HL-60 (cell line): ENCODE data around the gene CYREN.

Source experiments
- DNase-seq, 2 experiments: peaks; one replicate each; pipeline ENCODE4 v3.0.0-alpha.2; 2010 to 2020; ENCODE audit warnings: low read depth in 1 of 2, low spot score in 1 of 2
- H3K27ac ChIP-seq: fragments of 250-450 bp; sonication (Bioruptor Pico); replicated peaks from 2 replicates; pipeline ENCODE4 v1.5.1; 2020; ENCODE audit warnings: mild to moderate bottlenecking, moderate library complexity
- H3K27me3 ChIP-seq: fragments of 250-450 bp; sonication (Bioruptor Pico); 2 replicates; pipeline ENCODE4 v1.5.1; 2021; ENCODE audit warnings: mild to moderate bottlenecking, moderate library complexity; ENCODE audit not compliant: insufficient read depth, poor library complexity, severe bottlenecking
- H3K4me3 ChIP-seq: replicated peaks from 2 replicates; pipeline ENCODE4 v1.5.1; 2011; ENCODE audit warnings: mild to moderate bottlenecking, control low read depth, low read length; ENCODE audit not compliant: insufficient read depth
- CTCF ChIP-seq: IDR thresholded peaks from one replicate; pipeline ENCODE4 v1.5.1; 2011; ENCODE audit warnings: low read length, control low read depth, inconsistent platforms; ENCODE audit not compliant: insufficient read depth
- GABPA ChIP-seq: IDR thresholded peaks from 2 replicates; pipeline ENCODE4 v1.6.1; 2012; ENCODE audit warnings: low read depth
- POLR2AphosphoS5 ChIP-seq: IDR thresholded peaks from 2 replicates; pipeline ENCODE4 v1.6.1; 2012; ENCODE audit warnings: low read depth
- REST ChIP-seq: IDR thresholded peaks from 2 replicates; pipeline ENCODE4 v1.6.1; 2012; ENCODE audit warnings: low read depth; ENCODE audit not compliant: insufficient replicate concordance
- SPI1 ChIP-seq: IDR thresholded peaks from 2 replicates; pipeline ENCODE4 v1.6.1; 2012; ENCODE audit warnings: low read depth, mild to moderate bottlenecking, borderline replicate concordance

The CYREN gene

GRCh38 chr7:135165862-135166261 lies 4.6 kb downstream of the CYREN start:
- H3K4me3 ChIP-seq: no peak overlapping the region
- H3K27ac ChIP-seq: no peak overlapping the region
- DNase-seq: no peak
- no peak for TF ChIP-seq GABPA
- TF ChIP-seq POLR2AphosphoS5: no peak
- TF ChIP-seq CTCF: no peak
- no peak for TF ChIP-seq SPI1
- no peak for TF ChIP-seq REST
- no peaks in the 10 kb centered on the region for H3K27me3 ChIP-seq

- Histone ChIP-seq H3K4me3 (no peak overlapping the region), H3K27me3 (no peaks in the 10 kb centered on the region), H3K27ac (no peak overlapping the region)
- DNase-seq: no peak
- TF ChIP-seq POLR2AphosphoS5 (peak; percentile 16; the same call in 1 of the 2 replicates), GABPA (no peak)
Observed at GRCh38 chr7:135164357-135165061, 6.0 kb downstream of the CYREN start.

GRCh38 chr7:135162382-135163001 lies 8.0 kb downstream of the CYREN start:
- Histone ChIP-seq H3K4me3 (no peak overlapping the region), H3K27me3 (no peaks in the 10 kb centered on the region), H3K27ac (peak overlapping the region; percentile 92)
- no peak for TF ChIP-seq REST
- TF ChIP-seq CTCF: no peak
- no peak for TF ChIP-seq SPI1
- no peak for TF ChIP-seq GABPA
- TF ChIP-seq POLR2AphosphoS5: no peak
- no peak for DNase-seq

GRCh38 chr7:135161669-135162068 lies 8.8 kb downstream of the CYREN start:
- DNase-seq: no peak
- H3K4me3 ChIP-seq: no peak overlapping the region
- H3K27me3 ChIP-seq: no peaks in the 10 kb centered on the region
- no peak for TF ChIP-seq CTCF
- TF ChIP-seq REST: no peak
- TF ChIP-seq GABPA: no peak
- TF ChIP-seq POLR2AphosphoS5: no peak
- TF ChIP-seq SPI1: no peak
- H3K27ac ChIP-seq: peak overlapping the region; percentile 92
